DND-41 (cell line): ENCODE results near the gene TNS3.

Experiments
- EZH2 ChIP-seq: IDR thresholded peaks from 3 replicates; pipeline ENCODE4 v1.6.1; 2012; ENCODE audit warnings: borderline replicate concordance, low read depth, mild to moderate bottlenecking, moderate library complexity, low read length, inconsistent platforms; ENCODE audit not compliant: severe bottlenecking
- TF ChIP-seq, protein P1 (sequence below): IDR thresholded peaks from 2 replicates; pipeline ENCODE4 v1.5.1; 2012; ENCODE audit warnings: borderline replicate concordance, low read length, moderate library complexity, mild to moderate bottlenecking; ENCODE audit not compliant: poor library complexity, severe bottlenecking; ENCODE audit errors: extremely low read depth

- no peak for TF ChIP-seq EZH2
- TF ChIP-seq, protein P1, sequence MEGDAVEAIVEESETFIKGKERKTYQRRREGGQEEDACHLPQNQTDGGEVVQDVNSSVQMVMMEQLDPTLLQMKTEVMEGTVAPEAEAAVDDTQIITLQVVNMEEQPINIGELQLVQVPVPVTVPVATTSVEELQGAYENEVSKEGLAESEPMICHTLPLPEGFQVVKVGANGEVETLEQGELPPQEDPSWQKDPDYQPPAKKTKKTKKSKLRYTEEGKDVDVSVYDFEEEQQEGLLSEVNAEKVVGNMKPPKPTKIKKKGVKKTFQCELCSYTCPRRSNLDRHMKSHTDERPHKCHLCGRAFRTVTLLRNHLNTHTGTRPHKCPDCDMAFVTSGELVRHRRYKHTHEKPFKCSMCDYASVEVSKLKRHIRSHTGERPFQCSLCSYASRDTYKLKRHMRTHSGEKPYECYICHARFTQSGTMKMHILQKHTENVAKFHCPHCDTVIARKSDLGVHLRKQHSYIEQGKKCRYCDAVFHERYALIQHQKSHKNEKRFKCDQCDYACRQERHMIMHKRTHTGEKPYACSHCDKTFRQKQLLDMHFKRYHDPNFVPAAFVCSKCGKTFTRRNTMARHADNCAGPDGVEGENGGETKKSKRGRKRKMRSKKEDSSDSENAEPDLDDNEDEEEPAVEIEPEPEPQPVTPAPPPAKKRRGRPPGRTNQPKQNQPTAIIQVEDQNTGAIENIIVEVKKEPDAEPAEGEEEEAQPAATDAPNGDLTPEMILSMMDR: no peak
Observed at GRCh38 chr7:47474937-47475879, 106.7 kb downstream of the TNS3 start.
